Measurements from ENCODE around the gene STX4. TPM values are rescaled to one million over a fixed set of nuclear protein-coding genes. Genes with fewer than 3 reads are reported as not detected.

The STX4 gene
- polyA plus RNA-seq, 4 donors: 64.6 to 115 (median 91.5) TPM

DNA sequence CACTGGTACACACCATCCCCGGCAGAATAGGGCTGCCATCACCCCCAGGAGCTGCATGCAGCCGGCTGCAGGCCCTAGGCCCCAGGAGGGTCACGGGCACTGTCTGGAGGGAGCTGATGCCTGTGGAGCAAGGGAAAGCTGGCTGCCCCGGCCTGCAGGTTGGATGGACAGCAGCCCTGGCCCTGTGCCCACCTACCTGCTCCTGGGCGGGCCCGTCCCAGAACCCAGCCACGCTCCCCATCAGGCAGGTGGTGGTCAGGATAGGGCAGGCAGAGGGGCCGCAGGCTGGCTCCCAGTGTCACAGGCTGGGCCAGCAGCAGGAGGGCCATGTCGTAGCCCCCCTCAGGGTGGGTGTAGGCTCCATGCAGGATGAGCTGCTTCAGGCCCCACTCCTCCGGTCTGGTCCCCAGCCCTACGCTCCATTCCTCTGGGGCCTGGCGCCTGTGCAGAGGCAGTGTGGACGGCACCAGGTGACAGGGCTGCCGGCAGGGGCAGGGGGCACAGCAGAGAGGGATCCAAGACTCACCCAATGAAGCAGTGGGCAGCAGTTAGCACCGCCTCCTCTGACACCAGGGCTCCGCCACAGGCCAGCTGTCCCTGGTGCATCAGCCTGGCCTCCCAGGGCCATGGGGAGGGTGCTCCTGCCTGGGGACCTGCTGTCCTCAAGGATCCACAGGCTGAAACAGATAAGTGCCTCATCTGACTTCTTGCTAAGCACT lies 51.4 kb downstream of the STX4 start:
- DNase-seq: no peak

GRCh38 chr16:31085411-31085810 lies 52.1 kb downstream of the STX4 start:
- WGBS, 3 donors: 70 to 75% (median 72%) methylated on average over 8 of the region's 8 CpGs
- no peaks in the 10 kb centered on the region for H3K27me3 ChIP-seq (ENCODE audit: control insufficient read depth in 3 of 3, insufficient read depth in 3 of 3, low read length in 3 of 3)
- DNase-seq: no peak
- no peak overlapping the region for H3K27ac ChIP-seq (ENCODE audit: low read depth in 1 of 3, low read length in 2 of 3)
- H3K4me1 ChIP-seq (ENCODE audit: control insufficient read depth in 3 of 3, insufficient read depth in 2 of 3, low read depth in 1 of 3, low read length in 2 of 3): no peaks in the 10 kb centered on the region
- H3K36me3 ChIP-seq (ENCODE audit: control insufficient read depth in 3 of 3, insufficient read depth in 2 of 3, low read depth in 1 of 3, low read length in 3 of 3): peaks cover 5 to 87% (median 15%) of the 10 kb centered on the region in 3 donors
- no peaks in the 10 kb centered on the region for H3K9me3 ChIP-seq (ENCODE audit: control insufficient read depth in 2 of 2, insufficient read depth in 1 of 2, low read depth in 1 of 2, low read length in 1 of 2)
- no peak for FAIRE-seq
- no peak overlapping the region for H3K4me3 ChIP-seq (ENCODE audit: low read depth in 1 of 3, low read length in 3 of 3)

More for the DNA sequence above, 51.4 kb downstream of the STX4 start:
- WGBS, 3 donors: 91 to 93% (median 93%) methylated on average over 14 to 16 of the region's 16 CpGs
- no peak overlapping the region for H3K4me3 ChIP-seq (ENCODE audit: low read depth in 1 of 3, low read length in 3 of 3)
- H3K4me1 ChIP-seq (ENCODE audit: control insufficient read depth in 3 of 3, insufficient read depth in 2 of 3, low read depth in 1 of 3, low read length in 2 of 3): no peaks in the 10 kb centered on the region
- no peak overlapping the region for H3K27ac ChIP-seq (ENCODE audit: low read depth in 1 of 3, low read length in 2 of 3)
- H3K9me3 ChIP-seq (ENCODE audit: control insufficient read depth in 2 of 2, insufficient read depth in 1 of 2, low read depth in 1 of 2, low read length in 1 of 2): no peaks in the 10 kb centered on the region
- H3K36me3 ChIP-seq (ENCODE audit: control insufficient read depth in 3 of 3, insufficient read depth in 2 of 3, low read depth in 1 of 3, low read length in 3 of 3): peaks cover 7 to 90% (median 13%) of the 10 kb centered on the region in 3 donors
- no peak for FAIRE-seq
- no peaks in the 10 kb centered on the region for H3K27me3 ChIP-seq (ENCODE audit: control insufficient read depth in 3 of 3, insufficient read depth in 3 of 3, low read length in 3 of 3)

DNA sequence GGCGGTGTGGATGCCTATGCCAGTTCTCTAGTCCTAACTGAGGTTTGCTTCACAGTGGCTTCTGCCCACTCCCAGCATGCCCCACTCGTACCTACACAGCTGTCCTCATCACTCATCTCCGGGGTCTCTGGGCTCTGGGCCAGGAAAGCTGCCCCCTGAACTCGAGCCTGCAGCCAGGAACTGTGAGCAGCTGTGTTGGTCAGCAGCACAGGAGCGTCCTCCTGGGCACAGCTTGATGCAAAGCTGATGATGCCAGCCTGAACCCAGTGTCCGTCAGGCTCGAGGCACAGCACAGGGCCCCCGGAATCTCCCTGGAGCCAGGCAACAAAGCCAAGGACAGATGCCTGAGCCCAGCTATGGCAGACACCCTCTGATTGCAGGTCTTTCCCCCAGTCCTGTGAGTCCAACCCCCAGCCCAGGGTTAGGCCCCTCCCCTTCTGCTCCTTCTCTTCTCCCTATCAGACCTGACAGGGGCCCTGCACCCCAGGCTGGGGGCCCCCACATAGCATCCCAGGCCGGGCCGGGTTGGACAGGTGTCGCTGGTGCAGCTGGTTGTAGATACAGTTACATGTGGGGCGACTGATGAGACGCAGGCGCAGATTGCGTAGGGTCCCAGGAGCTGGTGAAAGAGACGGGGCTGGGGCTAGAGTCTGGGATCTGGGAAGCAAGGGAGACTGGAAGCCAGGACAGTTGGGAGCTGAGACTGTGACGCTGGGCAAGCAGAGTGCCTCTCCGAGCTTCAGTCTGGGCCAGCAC lies 52.7 kb downstream of the STX4 start:
- WGBS, 3 donors: 84 to 86% (median 86%) methylated on average over 18 of the region's 18 CpGs
- no peak overlapping the region for H3K4me3 ChIP-seq (ENCODE audit: low read depth in 1 of 3, low read length in 3 of 3)
- no peaks in the 10 kb centered on the region for H3K27me3 ChIP-seq (ENCODE audit: control insufficient read depth in 3 of 3, insufficient read depth in 3 of 3, low read length in 3 of 3)
- H3K9me3 ChIP-seq (ENCODE audit: control insufficient read depth in 2 of 2, insufficient read depth in 1 of 2, low read depth in 1 of 2, low read length in 1 of 2): no peaks in the 10 kb centered on the region
- H3K36me3 ChIP-seq (ENCODE audit: control insufficient read depth in 3 of 3, insufficient read depth in 2 of 3, low read depth in 1 of 3, low read length in 3 of 3): peaks cover 2 to 87% (median 15%) of the 10 kb centered on the region in 3 donors
- H3K27ac ChIP-seq (ENCODE audit: low read depth in 1 of 3, low read length in 2 of 3): no peak overlapping the region
- DNase-seq (no peak), FAIRE-seq (no peak)
- no peaks in the 10 kb centered on the region for H3K4me1 ChIP-seq (ENCODE audit: control insufficient read depth in 3 of 3, insufficient read depth in 2 of 3, low read depth in 1 of 3, low read length in 2 of 3)

DNA sequence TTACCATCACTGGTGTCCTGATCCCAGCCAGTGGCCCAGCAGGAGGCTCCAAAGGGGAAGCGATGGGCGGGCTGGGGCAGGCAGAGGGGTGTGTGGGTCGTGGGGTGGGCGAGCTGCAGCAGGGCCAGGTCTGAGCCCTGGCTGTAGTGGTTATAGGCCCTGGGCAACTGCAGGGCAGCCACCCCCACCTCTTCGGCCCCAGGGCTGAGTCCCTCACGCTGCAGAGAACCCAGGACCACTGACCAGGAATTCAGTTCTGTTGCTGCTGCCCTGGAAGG lies 53.2 kb downstream of the STX4 start:
- Histone ChIP-seq H3K36me3 (ENCODE audit: control insufficient read depth in 3 of 3, insufficient read depth in 2 of 3, low read depth in 1 of 3, low read length in 3 of 3) (peaks cover 2 to 87% (median 10%) of the 10 kb centered on the region in 3 donors), H3K27me3 (ENCODE audit: control insufficient read depth in 3 of 3, insufficient read depth in 3 of 3, low read length in 3 of 3) (no peaks in the 10 kb centered on the region), H3K27ac (ENCODE audit: low read depth in 1 of 3, low read length in 2 of 3) (no peak overlapping the region), H3K4me3 (ENCODE audit: low read depth in 1 of 3, low read length in 3 of 3) (no peak overlapping the region), H3K4me1 (ENCODE audit: control insufficient read depth in 3 of 3, insufficient read depth in 2 of 3, low read depth in 1 of 3, low read length in 2 of 3) (no peaks in the 10 kb centered on the region), H3K9me3 (ENCODE audit: control insufficient read depth in 2 of 2, insufficient read depth in 1 of 2, low read depth in 1 of 2, low read length in 1 of 2) (no peaks in the 10 kb centered on the region)
- WGBS, 3 donors: 86 to 88% (median 86%) methylated on average over 4 to 6 of the region's 6 CpGs
- FAIRE-seq (no peak), DNase-seq (no peak)

DNA sequence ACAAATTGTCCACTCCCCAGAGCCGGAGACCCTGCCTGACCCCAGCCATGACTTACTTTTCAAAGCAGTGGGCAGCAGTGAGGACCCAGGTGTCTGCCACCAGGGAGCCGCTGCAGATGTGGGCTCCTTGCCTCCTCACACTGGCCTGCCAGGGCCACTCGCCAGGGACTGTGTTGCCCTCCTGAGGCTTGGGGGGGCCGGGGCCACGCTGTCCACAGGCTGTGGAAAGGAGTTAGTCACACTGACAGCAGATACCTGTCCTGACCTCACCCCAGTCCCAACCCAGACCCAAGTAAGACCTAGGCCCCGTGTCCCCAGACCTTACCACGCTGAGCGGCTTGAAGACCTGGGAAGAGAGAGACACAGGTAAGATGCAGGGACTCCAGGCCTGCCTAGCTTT lies 54.1 kb downstream of the STX4 start:
- DNase-seq: no peak
- Histone ChIP-seq H3K27me3 (ENCODE audit: control insufficient read depth in 3 of 3, insufficient read depth in 3 of 3, low read length in 3 of 3) (no peaks in the 10 kb centered on the region), H3K27ac (ENCODE audit: low read depth in 1 of 3, low read length in 2 of 3) (no peak overlapping the region), H3K9me3 (ENCODE audit: control insufficient read depth in 2 of 2, insufficient read depth in 1 of 2, low read depth in 1 of 2, low read length in 1 of 2) (no peaks in the 10 kb centered on the region), H3K4me1 (ENCODE audit: control insufficient read depth in 3 of 3, insufficient read depth in 2 of 3, low read depth in 1 of 3, low read length in 2 of 3) (no peaks in the 10 kb centered on the region), H3K4me3 (ENCODE audit: low read depth in 1 of 3, low read length in 3 of 3) (no peak overlapping the region), H3K36me3 (ENCODE audit: control insufficient read depth in 3 of 3, insufficient read depth in 2 of 3, low read depth in 1 of 3, low read length in 3 of 3) (peaks cover 2 to 83% (median 9%) of the 10 kb centered on the region in 3 donors)
- FAIRE-seq: no peak
- 92 to 93% (median 92%) methylated on average over 8 of the region's 8 CpGs for WGBS, 3 donors

DNA sequence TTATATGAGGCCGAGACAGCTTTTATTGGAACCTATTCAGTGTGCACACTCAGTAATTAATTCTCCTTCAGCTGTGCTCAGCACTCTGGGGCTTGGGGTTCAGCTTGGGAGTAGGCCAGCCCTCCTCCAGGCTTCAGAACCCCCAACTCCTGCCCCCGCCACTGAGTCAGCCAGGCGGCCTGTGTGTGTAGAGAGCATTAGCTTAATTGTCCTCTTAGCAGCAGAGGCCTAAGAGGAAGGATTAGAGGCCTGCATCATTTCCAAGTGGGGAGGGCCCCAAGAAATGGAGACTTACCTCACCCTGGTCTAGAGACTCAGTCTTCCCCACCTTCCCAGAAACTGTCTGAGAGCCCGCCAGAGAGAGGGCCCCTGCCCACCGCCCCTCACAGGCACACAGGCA lies 54.6 kb downstream of the STX4 start:
- H3K36me3 ChIP-seq (ENCODE audit: control insufficient read depth in 3 of 3, insufficient read depth in 2 of 3, low read depth in 1 of 3, low read length in 3 of 3): peaks cover 2 to 78% (median 7%) of the 10 kb centered on the region in 3 donors
- H3K4me1 ChIP-seq (ENCODE audit: control insufficient read depth in 3 of 3, insufficient read depth in 2 of 3, low read depth in 1 of 3, low read length in 2 of 3): no peaks in the 10 kb centered on the region

DNA sequence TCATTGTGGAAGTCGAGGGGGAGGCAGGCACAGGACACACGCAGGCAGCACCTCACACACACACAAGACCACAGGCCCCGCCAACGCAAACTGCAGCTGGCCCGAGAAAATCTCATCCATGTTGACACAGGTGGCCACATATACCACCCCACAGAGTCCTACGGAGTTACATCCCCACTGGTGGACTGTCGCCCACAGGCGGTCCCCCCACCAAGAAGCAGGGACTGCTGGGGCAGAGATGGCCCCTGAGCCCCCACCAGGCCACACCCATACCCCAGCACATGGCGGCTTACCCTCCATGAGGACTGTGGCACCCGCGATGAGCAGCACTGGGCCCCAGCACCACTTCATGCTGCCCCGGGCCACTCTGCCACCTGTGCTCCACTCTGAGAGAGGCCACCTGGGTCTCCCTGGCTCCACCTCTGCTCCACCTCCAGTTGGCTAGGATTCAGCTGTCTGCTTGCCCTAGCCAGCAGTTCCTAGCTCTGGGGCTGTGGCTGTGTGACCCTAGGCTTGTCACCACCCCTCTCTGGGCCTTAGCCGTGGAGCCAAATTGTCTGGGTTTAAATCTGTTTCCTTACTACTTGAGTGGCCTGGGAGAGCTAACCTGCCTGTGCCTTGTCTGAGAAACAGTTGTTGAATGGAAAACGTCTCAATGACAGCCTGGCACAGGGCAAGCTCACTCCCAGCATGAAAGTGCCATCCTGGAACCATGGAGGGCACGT lies 55.3 kb downstream of the STX4 start, which contains the start of gene PRSS53:
Gene PRSS53, minus strand, starts transcription at position 485 of the 725 bp plus-strand sequence. Its CDS starts 134 bp downstream, at position 351.
- DNase-seq (no peak), FAIRE-seq (no peak)
- Histone ChIP-seq H3K4me3 (ENCODE audit: low read depth in 1 of 3, low read length in 3 of 3) (no peak within 1 kb of the TSS), H3K4me1 (ENCODE audit: control insufficient read depth in 3 of 3, insufficient read depth in 2 of 3, low read depth in 1 of 3, low read length in 2 of 3) (peaks cover 0 to 5% (median under 1%) of the 10 kb centered on the region in 3 donors), H3K27ac (ENCODE audit: low read depth in 1 of 3, low read length in 2 of 3) (no peak within 1 kb of the TSS), H3K27me3 (ENCODE audit: control insufficient read depth in 3 of 3, insufficient read depth in 3 of 3, low read length in 3 of 3) (no peaks in the 10 kb centered on the region), H3K36me3 (ENCODE audit: control insufficient read depth in 3 of 3, insufficient read depth in 2 of 3, low read depth in 1 of 3, low read length in 3 of 3) (peaks cover 2 to 71% (median 5%) of the 10 kb centered on the region in 3 donors), H3K9me3 (ENCODE audit: control insufficient read depth in 2 of 2, insufficient read depth in 1 of 2, low read depth in 1 of 2, low read length in 1 of 2) (no peaks in the 10 kb centered on the region)
- WGBS, 3 donors: 82 to 86% (median 85%) methylated on average over 15 of the region's 15 CpGs

More for the DNA sequence above, 54.6 kb downstream of the STX4 start:
- Histone ChIP-seq H3K27me3 (ENCODE audit: control insufficient read depth in 3 of 3, insufficient read depth in 3 of 3, low read length in 3 of 3) (no peaks in the 10 kb centered on the region), H3K9me3 (ENCODE audit: control insufficient read depth in 2 of 2, insufficient read depth in 1 of 2, low read depth in 1 of 2, low read length in 1 of 2) (no peaks in the 10 kb centered on the region), H3K27ac (ENCODE audit: low read depth in 1 of 3, low read length in 2 of 3) (no peak overlapping the region), H3K4me3 (ENCODE audit: low read depth in 1 of 3, low read length in 3 of 3) (no peak overlapping the region)
- no peak for DNase-seq
- WGBS, 3 donors: 83 to 88% (median 84%) methylated on average over 5 of the region's 5 CpGs
- FAIRE-seq: no peak

DNA sequence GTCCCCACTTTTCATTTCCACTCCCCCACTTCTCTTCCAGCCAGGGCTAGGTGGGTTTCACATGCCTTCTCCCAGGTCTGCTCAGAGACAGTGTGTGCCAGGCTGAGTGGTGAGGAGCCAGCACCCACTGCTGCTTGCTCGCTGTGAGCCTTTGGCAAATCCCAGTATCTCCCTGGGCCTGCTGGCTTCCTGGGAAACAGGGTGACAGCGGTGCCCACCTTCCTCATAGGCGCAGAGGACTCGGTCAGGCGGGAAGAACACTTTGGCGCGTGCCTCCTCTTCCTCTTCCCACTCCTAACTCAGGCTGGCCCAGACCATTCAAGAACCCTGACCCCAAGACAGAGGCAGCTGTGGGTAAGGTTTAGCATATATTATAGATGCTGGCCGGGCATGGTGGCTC lies 55.8 kb downstream of the STX4 start:
- no peaks in the 10 kb centered on the region for H3K9me3 ChIP-seq (ENCODE audit: control insufficient read depth in 2 of 2, insufficient read depth in 1 of 2, low read depth in 1 of 2, low read length in 1 of 2)
- FAIRE-seq (no peak), DNase-seq (no peak)
- no peak overlapping the region for H3K27ac ChIP-seq (ENCODE audit: low read depth in 1 of 3, low read length in 2 of 3)
- H3K4me3 ChIP-seq (ENCODE audit: low read depth in 1 of 3, low read length in 3 of 3): no peak overlapping the region
- peaks cover 0 to 6% (median 5%) of the 10 kb centered on the region in 3 donors for H3K4me1 ChIP-seq (ENCODE audit: control insufficient read depth in 3 of 3, insufficient read depth in 2 of 3, low read depth in 1 of 3, low read length in 2 of 3)
- no peaks in the 10 kb centered on the region for H3K27me3 ChIP-seq (ENCODE audit: control insufficient read depth in 3 of 3, insufficient read depth in 3 of 3, low read length in 3 of 3)
- WGBS, 3 donors: 88 to 96% (median 93%) methylated on average over 8 of the region's 8 CpGs
- H3K36me3 ChIP-seq (ENCODE audit: control insufficient read depth in 3 of 3, insufficient read depth in 2 of 3, low read depth in 1 of 3, low read length in 3 of 3): peaks cover 2 to 66% (median 5%) of the 10 kb centered on the region in 3 donors
